Measurements from ENCODE around the gene RAB6A. TPM values are rescaled to one million over a fixed set of nuclear protein-coding genes. Genes with fewer than 3 reads are reported as not detected.

RAB6A gene
- total and polyA plus RNA-seq, 10 of the 15 experiments (the other 5 are each of a cell fraction or from before 2014, with no cell fraction given), result 9.8 to 107 (median 34.1) TPM

GRCh38 chr11:73804712-73805111 is 43.8 kb upstream of the RAB6A start:
- Histone ChIP-seq H3K4me3 (no peak overlapping the region), H4K20me1 (ENCODE audit: control insufficient read depth, insufficient read depth) (no peaks in the 10 kb centered on the region), H2AFZ (ENCODE audit: control insufficient read depth, low read depth, low read length) (no peak overlapping the region), H3K9ac (ENCODE audit: control insufficient read depth, insufficient read depth, low read length) (no peak overlapping the region), H3K27me3 (replicated peaks in 1 of 2; ENCODE audit: control insufficient read depth in 2 of 2, insufficient read depth in 2 of 2, low read length in 1 of 2) (no peaks in the 10 kb centered on the region), H3K9me3 (replicated peaks; ENCODE audit: control insufficient read depth, insufficient read depth, low read length) (no peaks in the 10 kb centered on the region), H3K36me3 (ENCODE audit: control insufficient read depth in 2 of 2, insufficient read depth in 2 of 2, low read length in 1 of 2) (no peaks in the 10 kb centered on the region; a peak in 1 of 4 replicates), H3K4me1 (ENCODE audit: control insufficient read depth, insufficient read depth, low read length) (no peaks in the 10 kb centered on the region), H3K27ac (ENCODE audit: control insufficient read depth, insufficient read depth) (no peak overlapping the region), H3K79me2 (ENCODE audit: control insufficient read depth, insufficient read depth, low read length) (no peaks in the 10 kb centered on the region), H3K4me2 (ENCODE audit: control insufficient read depth, insufficient read depth) (no peak overlapping the region)
- no peak for TF ChIP-seq BRCA1 (IDR thresholded peaks at IDR 0.05; ENCODE audit: low read depth, low read length)
- TF ChIP-seq LARP7 (IDR thresholded peaks at IDR 0.05), result no peak
- TF ChIP-seq ZNF217 (IDR thresholded peaks at IDR 0.05), result no peak
- TF ChIP-seq BCL11A (IDR thresholded peaks at IDR 0.05; ENCODE audit: low read depth, low read length), result no peak
- no peak for TF ChIP-seq ZNF24 (IDR thresholded peaks at IDR 0.05)
- TF ChIP-seq POLR2A (IDR thresholded peaks at IDR 0.05; ENCODE audit: low read depth, low read length), result no peak
- no peak for TF ChIP-seq HDGF (IDR thresholded peaks at IDR 0.05)
- TF ChIP-seq POLR2AphosphoS2 (IDR thresholded peaks at IDR 0.05; ENCODE audit: low read depth, low read length), result no peak
- TF ChIP-seq ZBTB11 (CRISPR knock-in tag; IDR thresholded peaks at IDR 0.05), result no peak
- no peak for TF ChIP-seq CEBPB (IDR thresholded peaks at IDR 0.05; ENCODE audit: borderline replicate concordance in 1 of 2, low read depth in 2 of 2, low read length in 2 of 2)
- TF ChIP-seq E4F1 (IDR thresholded peaks at IDR 0.05; ENCODE audit: borderline replicate concordance, partially characterized antibody), result no peak
- no peak for TF ChIP-seq FOXK2 (IDR thresholded peaks at IDR 0.05)
- ChIA-PET POLR2A (no interaction called here), RAD21 (ENCODE audit: unreplicated experiment) (no interaction called here), SMC1A (ENCODE audit: uncharacterized antibody, unreplicated experiment) (interaction anchor here (0.6 kb wide), 1 partner anchor 87 kb away, joined by 3 read pairs; no protein-coding TSS in a partner anchor), CTCF (no interaction called here)
- intact Hi-C loops (cut with micrococcal nuclease; ENCODE audit: unreplicated experiment) (no loop called here), in situ Hi-C loops (cut with MboI) (no loop called here)
- DNase-seq (ENCODE audit: low read depth, low spot score) (no peak), ATAC-seq (no peak), FAIRE-seq (no peak)
- no TSS peak for BruUV-seq (replicated peaks)

All from GM12878 (cell line).